GM21381 (cell line): Measurements from ENCODE around the gene SDHAF1.
"Not testable (repeated sequence)": the region's sequence is repeated elsewhere in the genome, so short reads cannot be mapped to it uniquely, and the experiment has no call there.

Experiments
- ATAC-seq: cut with Tn5 transposase; IDR thresholded peaks from one replicate; pipeline ENCODE4 v1.9.1; 2021; ENCODE audit warnings: mild to moderate bottlenecking, moderate library complexity; ENCODE audit not compliant: unreplicated experiment

The SDHAF1 gene

DNA sequence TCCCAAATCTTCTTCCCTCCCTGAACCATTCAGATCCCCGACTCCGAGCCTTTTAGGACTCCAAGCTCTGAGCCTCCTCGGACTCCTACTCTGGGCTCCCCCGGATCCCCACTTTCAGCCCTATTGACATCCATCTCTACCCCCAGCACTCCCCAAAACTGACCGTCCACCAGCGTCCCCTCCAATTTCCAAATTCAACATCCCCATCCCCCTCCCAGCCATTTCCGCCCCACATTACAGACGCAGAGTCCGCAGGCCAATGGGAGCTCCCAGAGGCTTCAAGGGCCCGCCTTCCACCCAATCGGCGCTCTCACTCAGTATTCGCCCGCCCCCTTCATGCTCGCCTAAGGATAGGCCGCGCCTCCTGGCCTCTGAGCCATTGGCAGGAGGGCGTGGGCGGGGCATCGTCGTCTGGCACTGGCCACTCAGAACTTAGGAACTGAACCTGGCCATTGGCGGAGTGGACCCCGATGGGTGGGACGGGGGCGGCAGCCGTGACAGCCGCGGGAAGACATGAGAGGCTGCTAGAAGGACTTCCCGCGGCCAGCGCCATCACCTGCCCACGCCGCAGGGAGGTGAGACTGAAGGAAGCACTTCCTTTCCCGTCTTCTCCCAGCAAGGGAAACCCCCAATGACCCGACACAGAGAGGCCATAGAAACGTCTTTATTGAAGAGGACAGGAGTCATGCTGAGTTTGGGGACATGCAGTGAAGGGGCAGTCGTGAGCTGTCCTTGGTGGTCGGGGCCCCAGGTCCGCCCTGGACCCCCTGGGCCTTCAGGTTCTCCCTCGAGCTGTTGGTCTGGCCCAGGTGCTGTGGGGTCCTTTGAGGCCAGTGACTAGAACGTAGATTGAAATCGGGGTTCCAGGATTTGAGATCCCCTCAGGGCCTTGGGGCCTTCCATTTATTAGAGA, 19.3 kb downstream of the SDHAF1 start, which contains the start of gene ALKBH6:
Gene ALKBH6, minus strand, starts transcription at position 202 of the 913 bp plus-strand sequence. CDS start 816 bp downstream, outside the sequence.
- peak; percentile 93 for ATAC-seq

DNA sequence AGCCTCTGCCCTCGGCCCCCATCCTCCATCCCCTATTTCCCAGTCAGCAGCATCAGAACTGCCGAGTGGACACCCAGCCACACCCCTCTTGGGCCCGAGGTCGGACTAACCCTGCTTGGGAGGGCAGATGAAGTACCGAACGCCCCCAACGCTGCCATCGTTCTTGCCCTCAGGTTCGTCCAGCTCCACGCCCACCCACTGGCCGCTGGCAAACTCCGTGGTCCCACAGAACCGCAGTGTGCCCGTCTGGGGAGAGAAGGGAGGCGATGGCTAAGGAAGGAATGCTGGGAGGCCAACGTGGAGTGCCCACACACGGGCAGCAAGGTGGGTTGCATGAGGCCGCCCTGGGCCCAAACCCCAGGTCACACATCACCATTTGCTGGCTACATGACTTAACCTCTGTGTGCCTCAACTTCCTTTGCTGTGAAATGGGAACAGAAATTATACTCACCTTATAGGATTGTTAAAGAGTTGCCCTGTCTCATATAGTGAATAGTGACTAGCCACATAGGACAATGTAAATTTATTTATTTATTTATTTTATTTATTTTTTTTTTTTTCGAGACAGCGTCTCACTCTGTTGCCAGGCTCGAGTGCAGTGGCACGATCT, 24.2 kb downstream of the SDHAF1 start:
- no peak for ATAC-seq

DNA sequence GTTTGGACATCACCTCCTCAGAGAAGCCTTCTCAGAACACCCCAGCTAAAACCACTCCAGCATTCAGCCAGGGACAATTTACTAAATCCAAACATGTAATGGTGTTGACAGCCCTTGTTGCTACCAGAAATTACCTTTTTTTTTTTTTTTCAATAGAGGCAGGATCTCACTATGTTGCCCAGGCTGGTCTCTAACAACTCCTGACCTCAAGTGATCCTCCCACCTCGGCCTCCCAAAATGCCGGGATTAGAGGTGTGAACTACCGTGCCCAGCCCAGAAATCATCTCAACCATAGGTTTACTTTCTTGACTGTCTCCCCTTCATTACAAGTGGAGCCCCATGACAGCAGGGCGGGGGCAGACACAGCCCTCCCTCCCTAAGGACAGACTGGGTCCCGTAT, 28.4 kb downstream of the SDHAF1 start:
- no peak for ATAC-seq

DNA sequence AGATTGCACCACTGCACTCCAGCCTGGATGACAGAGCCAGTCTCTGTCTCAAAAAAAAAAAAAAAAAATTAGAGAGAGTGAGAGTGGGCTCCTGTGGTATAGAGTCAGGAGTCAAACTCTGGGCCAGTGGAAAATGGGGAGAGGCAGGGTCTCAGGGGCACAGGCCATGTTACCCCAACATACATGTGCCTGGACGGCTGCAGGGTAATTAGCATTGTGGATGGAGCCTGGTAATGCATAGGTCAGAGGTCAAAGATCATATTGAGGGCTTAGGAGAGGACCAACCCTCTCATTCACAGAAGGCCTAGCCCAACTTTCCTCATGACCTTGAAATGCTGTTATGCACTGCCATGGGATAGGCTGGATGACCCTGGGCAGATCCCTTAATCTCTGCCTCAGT, 30.6 kb downstream of the SDHAF1 start:
- no peak for ATAC-seq

DNA sequence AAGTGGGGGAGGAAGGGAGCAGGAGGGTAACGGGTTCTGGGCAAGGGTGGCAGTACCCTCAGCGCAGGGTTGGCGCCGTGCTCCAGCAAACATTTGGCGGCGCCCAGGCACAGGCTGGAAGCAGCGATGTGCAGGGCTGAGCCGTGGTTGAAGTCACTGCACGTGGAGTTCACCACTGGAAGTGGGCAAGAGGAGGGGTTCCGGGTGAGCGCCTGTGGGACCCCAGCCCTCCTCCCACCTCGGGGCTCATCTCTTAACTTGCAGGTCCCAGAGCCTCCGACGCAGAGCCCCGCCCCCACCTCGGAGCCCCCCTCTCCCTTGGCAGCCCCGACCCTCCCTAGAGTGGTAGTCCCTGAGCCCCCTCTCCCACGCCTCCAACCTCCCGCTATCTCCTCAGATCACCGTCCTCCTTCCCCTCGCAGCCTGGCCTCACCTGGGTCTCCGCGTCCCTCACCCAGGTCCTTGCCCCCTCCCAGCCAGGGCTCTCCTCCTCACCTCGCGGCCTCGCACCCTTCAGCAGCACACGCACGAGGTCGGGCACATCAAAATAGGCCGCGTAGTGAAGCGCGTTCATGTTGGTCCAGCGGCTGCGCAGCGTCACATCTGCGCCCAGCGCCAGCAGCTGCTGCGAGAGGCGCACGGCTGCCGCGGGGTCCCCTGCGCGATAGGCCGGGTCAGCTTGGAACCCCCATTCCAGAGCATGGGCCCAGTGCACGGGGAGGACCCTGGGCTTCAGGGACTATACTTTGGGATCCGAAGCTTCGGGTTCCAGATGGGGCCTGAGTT, 31.3 kb downstream of the SDHAF1 start:
- no peak for ATAC-seq

- no peak for ATAC-seq
Measured at GRCh38 chr19:36027696-36028095, 32.7 kb downstream of the SDHAF1 start.

- no peak for ATAC-seq
Measured at GRCh38 chr19:36028313-36029041, 33.5 kb downstream of the SDHAF1 start.

DNA sequence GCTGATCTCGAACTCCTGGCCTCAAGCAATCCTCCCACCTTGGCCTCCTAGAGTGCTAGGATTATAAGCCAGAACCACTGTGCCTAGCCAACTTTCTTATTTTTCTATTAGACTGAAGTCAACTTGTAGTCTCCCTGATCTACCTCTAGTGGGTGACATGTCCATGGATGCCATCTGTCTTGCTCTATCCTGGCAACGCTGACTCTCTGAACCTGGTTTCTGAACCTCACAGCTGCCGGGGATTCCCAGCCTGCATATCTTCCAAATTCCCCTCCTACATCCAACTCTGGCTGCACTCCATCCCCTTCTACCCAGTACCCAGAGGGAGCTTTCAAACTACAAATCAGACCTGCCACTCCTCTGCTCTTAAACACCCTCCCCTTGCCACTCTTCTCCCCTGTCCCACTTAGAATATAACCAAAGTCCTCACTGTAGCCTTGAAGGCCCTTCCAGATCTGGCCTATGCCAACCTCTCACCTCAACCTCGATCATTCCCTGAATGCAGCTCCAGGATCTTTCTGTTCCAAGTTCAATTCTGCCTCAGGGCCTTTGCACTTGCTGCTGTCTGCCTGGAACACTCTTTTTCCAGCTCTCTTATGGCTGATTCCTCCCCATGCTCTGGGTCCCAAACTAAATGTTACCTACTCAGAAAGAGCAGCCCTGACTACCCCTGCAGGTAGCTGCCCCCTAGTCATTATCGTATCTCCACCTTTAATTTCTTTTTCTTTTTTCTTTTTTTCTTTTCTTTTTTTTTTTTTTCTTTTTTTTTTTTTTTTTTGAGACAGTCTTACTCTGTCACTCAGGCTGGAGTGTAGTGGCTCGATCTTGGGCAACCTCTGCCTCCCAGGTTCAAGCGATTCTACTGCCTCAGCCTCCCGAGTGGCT, 35.5 kb downstream of the SDHAF1 start:
- ATAC-seq: no peak

GRCh38 chr19:36031308-36031707, 36.3 kb downstream of the SDHAF1 start:
- no peak for ATAC-seq

- ATAC-seq: no peak
Measured at GRCh38 chr19:36032251-36033104, 37.5 kb downstream of the SDHAF1 start, which contains the start of gene CLIP3. CLIP3 (minus strand) TSS chr19:36032873; CDS start chr19:36032357, 516 bp downstream.

GRCh38 chr19:36040495-36040894, 45.5 kb downstream of the SDHAF1 start:
- ATAC-seq: no peak

GRCh38 chr19:36041092-36041491, 46.1 kb downstream of the SDHAF1 start:
- ATAC-seq: not testable (repeated sequence)

- no peak for ATAC-seq
Measured at GRCh38 chr19:36041831-36042230, 46.8 kb downstream of the SDHAF1 start.

DNA sequence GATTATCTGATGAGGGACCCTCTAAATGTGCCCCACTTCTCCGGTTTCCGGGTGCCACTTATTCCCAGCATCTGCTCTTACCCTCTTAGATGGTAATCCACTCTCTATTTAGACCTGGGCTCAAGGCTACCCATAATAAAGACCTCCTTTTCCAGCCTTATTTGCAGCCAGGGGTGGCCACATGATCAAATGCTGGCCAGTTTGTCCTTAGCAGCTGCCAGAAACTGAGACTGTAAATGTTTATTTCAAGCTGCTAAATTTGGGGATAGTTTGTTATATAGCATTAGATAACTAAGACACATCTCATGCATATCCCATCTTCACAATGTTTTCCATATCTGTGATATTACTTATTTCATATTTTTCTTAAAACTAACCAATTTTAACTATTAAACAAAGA, 49.0 kb downstream of the SDHAF1 start:
- no peak for ATAC-seq
